ENCODE data around the gene GDI2. TPM values are rescaled to one million over a fixed set of nuclear protein-coding genes. Genes with fewer than 3 reads are reported as not detected.

The GDI2 gene
- total RNA-seq, 1 donor from 2014 or later: 254 TPM

GRCh38 chr10:5775685-5776084 lies 37.5 kb downstream of the GDI2 start:
- H3K4me3 Mint-ChIP-seq (ENCODE audit: unreplicated experiment): no peak overlapping the region
- no peaks in the 10 kb centered on the region for H3K9me3 Mint-ChIP-seq (ENCODE audit: low read depth)
- peaks cover 19% of the 10 kb centered on the region for H3K36me3 Mint-ChIP-seq (ENCODE audit: low read depth)
- DNase-seq (ENCODE audit: low spot score): no peak
- H3K27me3 Mint-ChIP-seq (ENCODE audit: low read depth): no peaks in the 10 kb centered on the region
- peak overlapping the region; percentile 62 for H3K27ac Mint-ChIP-seq (ENCODE audit: unreplicated experiment)
- H3K4me1 Mint-ChIP-seq (ENCODE audit: low read depth): peaks cover 47% of the 10 kb centered on the region
- no peak for TF ChIP-seq CTCF (IDR thresholded peaks at IDR 0.05)

GRCh38 chr10:5774987-5775620 lies 38.1 kb downstream of the GDI2 start:
- TF ChIP-seq CTCF (IDR thresholded peaks at IDR 0.05): no peak
- H3K9me3 Mint-ChIP-seq (ENCODE audit: low read depth): no peaks in the 10 kb centered on the region

GRCh38 chr10:5766189-5766588 lies 47.0 kb downstream of the GDI2 start:
- Mint-ChIP-seq H3K4me1 (ENCODE audit: low read depth) (no peaks in the 10 kb centered on the region), H3K27ac (ENCODE audit: unreplicated experiment) (no peak overlapping the region), H3K27me3 (ENCODE audit: low read depth) (no peaks in the 10 kb centered on the region), H3K9me3 (ENCODE audit: low read depth) (no peaks in the 10 kb centered on the region), H3K36me3 (ENCODE audit: low read depth) (peaks cover 44% of the 10 kb centered on the region), H3K4me3 (ENCODE audit: unreplicated experiment) (no peak overlapping the region)
- no peak for TF ChIP-seq CTCF (IDR thresholded peaks at IDR 0.05)
- DNase-seq (ENCODE audit: low spot score): no peak

More at GRCh38 chr10:5774987-5775620, 38.1 kb downstream of the GDI2 start:
- Mint-ChIP-seq H3K4me1 (ENCODE audit: low read depth) (peaks cover 45% of the 10 kb centered on the region), H3K27me3 (ENCODE audit: low read depth) (no peaks in the 10 kb centered on the region), H3K36me3 (ENCODE audit: low read depth) (peaks cover 21% of the 10 kb centered on the region), H3K27ac (ENCODE audit: unreplicated experiment) (peak overlapping the region; percentile 62), H3K4me3 (ENCODE audit: unreplicated experiment) (no peak overlapping the region)
- DNase-seq (ENCODE audit: low spot score): no peak

GRCh38 chr10:5765617-5766016 lies 47.6 kb downstream of the GDI2 start:
- peaks cover 48% of the 10 kb centered on the region for H3K36me3 Mint-ChIP-seq (ENCODE audit: low read depth)
- TF ChIP-seq CTCF (IDR thresholded peaks at IDR 0.05): no peak
- no peak overlapping the region for H3K27ac Mint-ChIP-seq (ENCODE audit: unreplicated experiment)
- no peak for DNase-seq (ENCODE audit: low spot score)
- no peaks in the 10 kb centered on the region for H3K4me1 Mint-ChIP-seq (ENCODE audit: low read depth)
- no peaks in the 10 kb centered on the region for H3K27me3 Mint-ChIP-seq (ENCODE audit: low read depth)
- no peaks in the 10 kb centered on the region for H3K9me3 Mint-ChIP-seq (ENCODE audit: low read depth)
- H3K4me3 Mint-ChIP-seq (ENCODE audit: unreplicated experiment): no peak overlapping the region

GRCh38 chr10:5764422-5765297 lies 48.6 kb downstream of the GDI2 start:
- peaks cover 50% of the 10 kb centered on the region for H3K36me3 Mint-ChIP-seq (ENCODE audit: low read depth)
- DNase-seq (ENCODE audit: low spot score): no peak
- H3K4me1 Mint-ChIP-seq (ENCODE audit: low read depth): no peaks in the 10 kb centered on the region
- H3K4me3 Mint-ChIP-seq (ENCODE audit: unreplicated experiment): no peak overlapping the region
- TF ChIP-seq CTCF (IDR thresholded peaks at IDR 0.05): peak; percentile 2
- H3K27ac Mint-ChIP-seq (ENCODE audit: unreplicated experiment): no peak overlapping the region
- H3K27me3 Mint-ChIP-seq (ENCODE audit: low read depth): no peaks in the 10 kb centered on the region
- no peaks in the 10 kb centered on the region for H3K9me3 Mint-ChIP-seq (ENCODE audit: low read depth)
